Endodermal cell (in vitro differentiated cells): ENCODE measurements around the gene VDR. TPM values are rescaled to one million over a fixed set of nuclear protein-coding genes. Genes with fewer than 3 reads are reported as not detected.

ENCODE experiments used
- DNase-seq: peaks from one replicate; pipeline ENCODE4 v3.0.0-alpha.2; 2017
- H3K27ac ChIP-seq: 2 replicates; pipeline ENCODE4 v1.5.1; 2013; ENCODE audit warnings: mild to moderate bottlenecking, low read depth, low read length, moderate library complexity
- H3K27me3 ChIP-seq: 2 replicates; pipeline ENCODE4 v1.6.1; 2013; ENCODE audit warnings: mild to moderate bottlenecking, low read length, moderate library complexity; ENCODE audit not compliant: insufficient read depth, control insufficient read depth, poor library complexity, severe bottlenecking
- H3K36me3 ChIP-seq: 2 replicates; pipeline ENCODE4 v1.7.0; 2013; ENCODE audit warnings: mild to moderate bottlenecking, low read length, moderate library complexity; ENCODE audit not compliant: control insufficient read depth, insufficient read depth
- H3K4me1 ChIP-seq: one replicate; pipeline ENCODE4 v1.7.0; 2013; ENCODE audit warnings: low read length; ENCODE audit not compliant: control insufficient read depth, insufficient read depth
- H3K4me3 ChIP-seq: 2 replicates; pipeline ENCODE4 v1.5.1; 2013; ENCODE audit warnings: mild to moderate bottlenecking, low read length, moderate library complexity
- H3K9ac ChIP-seq: 2 replicates; pipeline ENCODE4 v1.6.1; 2013; ENCODE audit warnings: mild to moderate bottlenecking, low read length, moderate library complexity; ENCODE audit not compliant: poor library complexity, severe bottlenecking; ENCODE audit errors: extremely low read depth
- H3K9me3 ChIP-seq: 2 replicates; pipeline ENCODE4 v1.6.1; 2013; ENCODE audit warnings: mild to moderate bottlenecking, low read length, moderate library complexity; ENCODE audit not compliant: control insufficient read depth
- H3K27ac Mint-ChIP-seq: 2 replicates; pipeline ENCODE4 v1.8.0; 2020; ENCODE audit warnings: mixed read lengths
- H3K27me3 Mint-ChIP-seq: 2 replicates; pipeline ENCODE4 v1.8.0; 2021; ENCODE audit warnings: mild to moderate bottlenecking, mixed read lengths; ENCODE audit not compliant: insufficient read depth
- H3K36me3 Mint-ChIP-seq: 2 replicates; pipeline ENCODE4 v1.8.0; 2020; ENCODE audit warnings: low read depth, mixed read lengths
- H3K4me1 Mint-ChIP-seq: 2 replicates; pipeline ENCODE4 v1.8.0; 2020; ENCODE audit warnings: mixed read lengths
- H3K4me3 Mint-ChIP-seq: 2 replicates; pipeline ENCODE4 v1.8.0; 2020; ENCODE audit warnings: mild to moderate bottlenecking, moderate library complexity, mixed read lengths
- H3K9me3 Mint-ChIP-seq: 2 replicates; pipeline ENCODE4 v1.8.0; 2020; ENCODE audit warnings: mild to moderate bottlenecking, mixed read lengths
- CTCF ChIP-seq: fragments of 200-600 bp; sonication (generic); conservative IDR thresholded peaks from 2 replicates; pipeline ENCODE4 v1.5.0; 2021; ENCODE audit warnings: antibody characterized with exemption, mild to moderate bottlenecking
- WGBS, 2 experiments: methylation state at CpG; one replicate each; pipeline versions ENCODE4 v1.1.5 to v1.1.7; 2013; ENCODE audit warnings: missing lambda C conversion rate in 2 of 2, mixed read lengths in 1 of 2; ENCODE audit not compliant: insufficient coverage in 1 of 2, insufficient read length in 1 of 2; 5-methylcytosine and 5-hydroxymethylcytosine counted together
- total RNA-seq, 2 donors: library from RNA; stranded (reverse); fragmentation: NEBNext Ultra II Directional in 1 of 2; extraction: Animal tissue kit (Norgen Biotek cat#: 25700) in 1 of 2; gene quantifications; 2 replicates in 1 of 2; 3 replicates in 1 of 2; pipeline ENCODE4 v1.2.1, GENCODE V29; 2021

Gene VDR
- total RNA-seq, 2 donors from 2014 or later, result 0.04 TPM; not detected in 1

DNA sequence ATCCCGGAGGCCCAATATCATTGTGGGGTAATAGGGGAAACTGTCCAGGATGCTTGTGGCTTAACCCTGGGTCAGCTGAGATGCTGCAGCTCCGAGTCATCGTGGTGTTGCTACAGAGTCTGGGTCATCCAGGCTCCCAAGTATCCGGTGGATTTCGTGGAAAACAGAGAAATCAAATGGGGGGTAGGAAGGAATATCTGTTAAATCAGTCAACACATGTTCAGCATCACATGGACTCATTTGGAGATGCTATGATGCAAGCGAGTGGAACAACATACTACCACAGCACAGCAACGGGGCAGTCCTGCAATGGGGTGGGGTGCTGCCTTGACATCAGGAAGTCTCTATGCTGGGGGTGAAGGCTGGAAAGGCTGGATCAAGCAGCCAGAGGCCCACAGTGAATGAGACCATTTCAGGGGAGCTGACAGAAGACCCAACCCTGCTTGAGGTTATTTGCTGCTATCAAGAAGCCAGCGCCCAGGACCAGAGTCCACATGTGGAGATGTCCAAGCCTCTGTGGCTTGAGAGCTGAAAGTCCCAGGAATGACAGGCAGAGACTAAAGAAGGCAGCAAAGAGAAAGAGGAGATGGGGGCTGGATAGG, 22.9 kb downstream of the VDR start:
- no peak overlapping the region for H3K27ac ChIP-seq
- Mint-ChIP-seq H3K4me3 (no peak overlapping the region), H3K27me3 (peaks cover 31% of the 10 kb centered on the region), H3K27ac (no peak overlapping the region), H3K4me1 (no peaks in the 10 kb centered on the region), H3K36me3 (no peaks in the 10 kb centered on the region), H3K9me3 (peaks cover 6% of the 10 kb centered on the region)
- no peak for DNase-seq
- no peaks in the 10 kb centered on the region for H3K9me3 ChIP-seq
- no peaks in the 10 kb centered on the region for H3K4me1 ChIP-seq
- H3K4me3 ChIP-seq, result no peak overlapping the region
- H3K36me3 ChIP-seq, result no peaks in the 10 kb centered on the region
- H3K9ac ChIP-seq, result no peak overlapping the region
- TF ChIP-seq CTCF, result no peak
- peaks cover 8% of the 10 kb centered on the region for H3K27me3 ChIP-seq
- WGBS, 2 experiments, result 80 to 85% methylated on average over 7 to 8 of the region's 8 CpGs

- no peak overlapping the region for H3K9ac ChIP-seq
- H3K9me3 ChIP-seq, result no peaks in the 10 kb centered on the region
- no peak overlapping the region for H3K4me3 ChIP-seq
- no peak overlapping the region for H3K27ac Mint-ChIP-seq
- H3K9me3 Mint-ChIP-seq, result peaks cover 6% of the 10 kb centered on the region
- DNase-seq, result no peak
- TF ChIP-seq CTCF, result no peak
- 92% methylated on average over 2 of the region's 2 CpGs; no CpG with 5 or more reads in 1 of the 2 experiments for WGBS, 2 experiments
- H3K27ac ChIP-seq, result no peak overlapping the region
- H3K27me3 ChIP-seq, result peaks cover 6% of the 10 kb centered on the region
- no peaks in the 10 kb centered on the region for H3K36me3 Mint-ChIP-seq
- H3K4me3 Mint-ChIP-seq, result no peak overlapping the region
- H3K27me3 Mint-ChIP-seq, result peaks cover 27% of the 10 kb centered on the region
- H3K4me1 Mint-ChIP-seq, result no peaks in the 10 kb centered on the region
- H3K4me1 ChIP-seq, result no peaks in the 10 kb centered on the region
- H3K36me3 ChIP-seq, result no peaks in the 10 kb centered on the region
Observed at GRCh38 chr12:47881051-47881450, 23.7 kb downstream of the VDR start.

GRCh38 chr12:47878918-47879481, 25.8 kb downstream of the VDR start:
- H3K27me3 Mint-ChIP-seq, result peaks cover 25% of the 10 kb centered on the region
- H3K9me3 Mint-ChIP-seq, result peaks cover 6% of the 10 kb centered on the region
- no peak overlapping the region for H3K27ac Mint-ChIP-seq
- no peak overlapping the region for H3K4me3 Mint-ChIP-seq
- Histone ChIP-seq H3K9me3 (no peaks in the 10 kb centered on the region), H3K9ac (no peak overlapping the region), H3K4me1 (no peaks in the 10 kb centered on the region), H3K27me3 (peaks cover 15% of the 10 kb centered on the region), H3K36me3 (no peaks in the 10 kb centered on the region), H3K27ac (no peak overlapping the region), H3K4me3 (no peak overlapping the region)
- 92 to 100% methylated on average over 1 to 9 of the region's 10 CpGs for WGBS, 2 experiments
- no peak for TF ChIP-seq CTCF
- H3K4me1 Mint-ChIP-seq, result no peaks in the 10 kb centered on the region
- DNase-seq, result no peak
- no peaks in the 10 kb centered on the region for H3K36me3 Mint-ChIP-seq
